ENCODE results near the gene CCDC57. TPM values are rescaled to one million over a fixed set of nuclear protein-coding genes. Genes with fewer than 3 reads are reported as not detected.

CCDC57 gene
- total RNA-seq, 2 donors from 2014 or later = 24.5 to 46.1 TPM

GRCh38 chr17:82157046-82158035, 55.3 kb downstream of the CCDC57 start:
- intact Hi-C loops (cut with DNase I) = loop anchor here (5.0 kb wide), 1 partner anchor 200 kb away; no protein-coding TSS in a partner anchor
- no peaks in the 10 kb centered on the region for H3K36me3 ChIP-seq
- DNase-seq = no peak

GRCh38 chr17:82156284-82156925, 56.2 kb downstream of the CCDC57 start:
- Histone ChIP-seq H3K27ac (no peak overlapping the region), H3K9ac (ENCODE audit: low read depth in 2 of 2, low read length in 2 of 2) (no peak overlapping the region), H3K9me3 (no peaks in the 10 kb centered on the region), H3K36me3 (no peaks in the 10 kb centered on the region), H3K4me3 (no peak overlapping the region), H3K4me1 (no peaks in the 10 kb centered on the region), H3K27me3 (no peaks in the 10 kb centered on the region)
- no peak for TF ChIP-seq CTCF (IDR thresholded peaks at IDR 0.05)
- intact Hi-C loops (cut with DNase I) = loop anchor here (5.0 kb wide), 1 partner anchor 199 kb away; no protein-coding TSS in a partner anchor
- DNase-seq = no peak

More at GRCh38 chr17:82157046-82158035, 55.3 kb downstream of the CCDC57 start:
- H3K27ac ChIP-seq = no peak overlapping the region
- no peak for TF ChIP-seq CTCF (IDR thresholded peaks at IDR 0.05)
- H3K27me3 ChIP-seq = no peaks in the 10 kb centered on the region
- no peak overlapping the region for H3K9ac ChIP-seq (ENCODE audit: low read depth in 2 of 2, low read length in 2 of 2)
- H3K4me1 ChIP-seq = no peaks in the 10 kb centered on the region
- H3K9me3 ChIP-seq = no peaks in the 10 kb centered on the region
- no peak overlapping the region for H3K4me3 ChIP-seq

GRCh38 chr17:82155606-82156005, 57.0 kb downstream of the CCDC57 start:
- intact Hi-C loops (cut with DNase I) = loop anchor here (5.0 kb wide), 1 partner anchor 198 kb away; no protein-coding TSS in a partner anchor
- Histone ChIP-seq H3K27me3 (no peaks in the 10 kb centered on the region), H3K36me3 (no peaks in the 10 kb centered on the region), H3K4me3 (no peak overlapping the region), H3K27ac (no peak overlapping the region), H3K9me3 (no peaks in the 10 kb centered on the region), H3K9ac (ENCODE audit: low read depth in 2 of 2, low read length in 2 of 2) (no peak overlapping the region), H3K4me1 (no peaks in the 10 kb centered on the region)
- DNase-seq = no peak
- TF ChIP-seq CTCF (IDR thresholded peaks at IDR 0.05) = no peak

GRCh38 chr17:82154881-82155331, 57.7 kb downstream of the CCDC57 start:
- no peak for TF ChIP-seq CTCF (IDR thresholded peaks at IDR 0.05)
- intact Hi-C loops (cut with DNase I) = loop anchor here (5.0 kb wide), 1 partner anchor 198 kb away; no protein-coding TSS in a partner anchor
- Histone ChIP-seq H3K4me3 (no peak overlapping the region), H3K27ac (no peak overlapping the region), H3K27me3 (no peaks in the 10 kb centered on the region), H3K9ac (ENCODE audit: low read depth in 2 of 2, low read length in 2 of 2) (no peak overlapping the region), H3K9me3 (no peaks in the 10 kb centered on the region), H3K4me1 (no peaks in the 10 kb centered on the region), H3K36me3 (no peaks in the 10 kb centered on the region)
- no peak for DNase-seq

- no peaks in the 10 kb centered on the region for H3K4me1 ChIP-seq
- H3K9ac ChIP-seq (ENCODE audit: low read depth in 2 of 2, low read length in 2 of 2) = no peak overlapping the region
- H3K9me3 ChIP-seq = no peaks in the 10 kb centered on the region
- peak; percentile 88 for TF ChIP-seq CTCF (IDR thresholded peaks at IDR 0.05)
- H3K27ac ChIP-seq = no peak overlapping the region
- no peak overlapping the region for H3K4me3 ChIP-seq
- intact Hi-C loops (cut with DNase I) = no loop called here
- DNase-seq = peak; percentile 78
- no peaks in the 10 kb centered on the region for H3K27me3 ChIP-seq
- H3K36me3 ChIP-seq = no peaks in the 10 kb centered on the region
Observed at GRCh38 chr17:82153745-82154375, 58.8 kb downstream of the CCDC57 start.
